ENCODE data around the gene PNO1. TPM values are rescaled to one million over a fixed set of nuclear protein-coding genes. Genes with fewer than 3 reads are reported as not detected.

The PNO1 gene
- total RNA-seq, 2 donors from 2014 or later = 20.6 to 26.4 TPM

GRCh38 chr2:68134120-68134519 is 23.6 kb upstream of the PNO1 start:
- peaks cover 2% of the 10 kb centered on the region for H3K36me3 Mint-ChIP-seq (ENCODE audit: low read depth)
- H3K4me3 Mint-ChIP-seq = no peak overlapping the region
- DNase-seq (no peak), ATAC-seq (no peak)
- no peak overlapping the region for H3K27ac Mint-ChIP-seq
- H3K9me3 ChIP-seq (ENCODE audit: control insufficient read depth, low read length, poor library complexity, severe bottlenecking) = no peaks in the 10 kb centered on the region
- no peaks in the 10 kb centered on the region for H3K27me3 Mint-ChIP-seq
- H3K4me1 Mint-ChIP-seq = peaks cover 2% of the 10 kb centered on the region

- Mint-ChIP-seq H3K27ac (no peak overlapping the region), H3K36me3 (ENCODE audit: low read depth) (peaks cover 2% of the 10 kb centered on the region), H3K4me3 (no peak overlapping the region), H3K27me3 (no peaks in the 10 kb centered on the region), H3K4me1 (peaks cover 2% of the 10 kb centered on the region)
- ATAC-seq = no peak
- no peak for DNase-seq
- no peaks in the 10 kb centered on the region for H3K9me3 ChIP-seq (ENCODE audit: control insufficient read depth, low read length, poor library complexity, severe bottlenecking)
Measured at GRCh38 chr2:68134554-68134953, 23.1 kb upstream of the PNO1 start.

- no peaks in the 10 kb centered on the region for H3K27me3 Mint-ChIP-seq
- peaks cover 6% of the 10 kb centered on the region for H3K4me1 Mint-ChIP-seq
- DNase-seq = no peak
- H3K4me3 Mint-ChIP-seq = no peak overlapping the region
- H3K36me3 Mint-ChIP-seq (ENCODE audit: low read depth) = peaks cover 2% of the 10 kb centered on the region
- no peak for ATAC-seq
- peak overlapping the region; percentile 54 for H3K27ac Mint-ChIP-seq
- H3K9me3 ChIP-seq (ENCODE audit: control insufficient read depth, low read length, poor library complexity, severe bottlenecking) = no peaks in the 10 kb centered on the region
Measured at GRCh38 chr2:68135448-68136320, 22.0 kb upstream of the PNO1 start.

- Mint-ChIP-seq H3K27ac (no peak overlapping the region), H3K36me3 (ENCODE audit: low read depth) (peaks cover 3% of the 10 kb centered on the region), H3K27me3 (no peaks in the 10 kb centered on the region), H3K4me1 (peaks cover 4% of the 10 kb centered on the region), H3K4me3 (no peak overlapping the region)
- DNase-seq (no peak), ATAC-seq (no peak)
- H3K9me3 ChIP-seq (ENCODE audit: control insufficient read depth, low read length, poor library complexity, severe bottlenecking) = no peaks in the 10 kb centered on the region
Measured at GRCh38 chr2:68141875-68142274, 15.8 kb upstream of the PNO1 start.

GRCh38 chr2:68151037-68151436 is 6.7 kb upstream of the PNO1 start:
- Mint-ChIP-seq H3K4me1 (peaks cover 20% of the 10 kb centered on the region), H3K27ac (no peak overlapping the region), H3K36me3 (ENCODE audit: low read depth) (no peaks in the 10 kb centered on the region), H3K4me3 (no peak overlapping the region), H3K27me3 (no peaks in the 10 kb centered on the region)
- DNase-seq = no peak
- no peak for ATAC-seq
- no peaks in the 10 kb centered on the region for H3K9me3 ChIP-seq (ENCODE audit: control insufficient read depth, low read length, poor library complexity, severe bottlenecking)

GRCh38 chr2:68152681-68153347 is 4.9 kb upstream of the PNO1 start:
- no peaks in the 10 kb centered on the region for H3K27me3 Mint-ChIP-seq
- H3K9me3 ChIP-seq (ENCODE audit: control insufficient read depth, low read length, poor library complexity, severe bottlenecking) = no peaks in the 10 kb centered on the region
- no peak for ATAC-seq
- peaks cover 30% of the 10 kb centered on the region for H3K4me1 Mint-ChIP-seq
- H3K36me3 Mint-ChIP-seq (ENCODE audit: low read depth) = peaks cover 2% of the 10 kb centered on the region
- no peak overlapping the region for H3K4me3 Mint-ChIP-seq
- H3K27ac Mint-ChIP-seq = no peak overlapping the region
- DNase-seq = no peak

- ATAC-seq (no peak), DNase-seq (no peak)
- no peaks in the 10 kb centered on the region for H3K27me3 Mint-ChIP-seq
- no peak overlapping the region for H3K27ac Mint-ChIP-seq
- H3K36me3 Mint-ChIP-seq (ENCODE audit: low read depth) = peaks cover 5% of the 10 kb centered on the region
- peaks cover 38% of the 10 kb centered on the region for H3K4me1 Mint-ChIP-seq
- H3K9me3 ChIP-seq (ENCODE audit: control insufficient read depth, low read length, poor library complexity, severe bottlenecking) = no peaks in the 10 kb centered on the region
- H3K4me3 Mint-ChIP-seq = peak overlapping the region; percentile 61
Measured at GRCh38 chr2:68155618-68156017, 2.1 kb upstream of the PNO1 start.

- Mint-ChIP-seq H3K4me1 (peaks cover 40% of the 10 kb centered on the region), H3K36me3 (ENCODE audit: low read depth) (peaks cover 9% of the 10 kb centered on the region), H3K4me3 (peak overlapping the region; percentile 99), H3K27ac (peak overlapping the region; percentile 100), H3K27me3 (no peaks in the 10 kb centered on the region)
- ATAC-seq = no peak
- no peak for DNase-seq
- no peaks in the 10 kb centered on the region for H3K9me3 ChIP-seq (ENCODE audit: control insufficient read depth, low read length, poor library complexity, severe bottlenecking)
Measured at GRCh38 chr2:68156419-68156818, 1.3 kb upstream of the PNO1 start.

GRCh38 chr2:68157002-68157401 is 686 bp upstream of the PNO1 start:
- ATAC-seq = peak; percentile 55
- Mint-ChIP-seq H3K4me3 (peak overlapping the region; percentile 99), H3K27me3 (no peaks in the 10 kb centered on the region), H3K4me1 (peaks cover 37% of the 10 kb centered on the region), H3K27ac (peak overlapping the region; percentile 100), H3K36me3 (ENCODE audit: low read depth) (peaks cover 9% of the 10 kb centered on the region)
- DNase-seq = no peak
- H3K9me3 ChIP-seq (ENCODE audit: control insufficient read depth, low read length, poor library complexity, severe bottlenecking) = no peaks in the 10 kb centered on the region

- Mint-ChIP-seq H3K4me3 (peak overlapping the region; percentile 99), H3K4me1 (peaks cover 33% of the 10 kb centered on the region), H3K27ac (peak overlapping the region; percentile 100), H3K27me3 (no peaks in the 10 kb centered on the region), H3K36me3 (ENCODE audit: low read depth) (peaks cover 11% of the 10 kb centered on the region)
- ATAC-seq (no peak), DNase-seq (no peak)
- no peaks in the 10 kb centered on the region for H3K9me3 ChIP-seq (ENCODE audit: control insufficient read depth, low read length, poor library complexity, severe bottlenecking)
Measured at GRCh38 chr2:68158134-68158447, 403 bp downstream of the PNO1 start.

GRCh38 chr2:68163641-68164040 is 6.0 kb downstream of the PNO1 start:
- Mint-ChIP-seq H3K27me3 (no peaks in the 10 kb centered on the region), H3K27ac (peak overlapping the region; percentile 37), H3K4me3 (no peak overlapping the region), H3K4me1 (peaks cover 25% of the 10 kb centered on the region), H3K36me3 (ENCODE audit: low read depth) (peaks cover 15% of the 10 kb centered on the region)
- no peaks in the 10 kb centered on the region for H3K9me3 ChIP-seq (ENCODE audit: control insufficient read depth, low read length, poor library complexity, severe bottlenecking)
- DNase-seq = no peak
- ATAC-seq = no peak

- H3K27me3 Mint-ChIP-seq = no peaks in the 10 kb centered on the region
- ATAC-seq = no peak
- no peak for DNase-seq
- H3K9me3 ChIP-seq (ENCODE audit: control insufficient read depth, low read length, poor library complexity, severe bottlenecking) = no peaks in the 10 kb centered on the region
- H3K27ac Mint-ChIP-seq = peak overlapping the region; percentile 78
- no peak overlapping the region for H3K4me3 Mint-ChIP-seq
- H3K36me3 Mint-ChIP-seq (ENCODE audit: low read depth) = peaks cover 7% of the 10 kb centered on the region
- H3K4me1 Mint-ChIP-seq = peaks cover 12% of the 10 kb centered on the region
Measured at GRCh38 chr2:68167186-68167585, 9.5 kb downstream of the PNO1 start.

- peaks cover 6% of the 10 kb centered on the region for H3K36me3 Mint-ChIP-seq (ENCODE audit: low read depth)
- DNase-seq = no peak
- H3K4me1 Mint-ChIP-seq = peaks cover 18% of the 10 kb centered on the region
- peak; percentile 59 for ATAC-seq
- H3K27ac Mint-ChIP-seq = no peak overlapping the region
- no peaks in the 10 kb centered on the region for H3K9me3 ChIP-seq (ENCODE audit: control insufficient read depth, low read length, poor library complexity, severe bottlenecking)
- no peaks in the 10 kb centered on the region for H3K27me3 Mint-ChIP-seq
- H3K4me3 Mint-ChIP-seq = no peak overlapping the region
Measured at GRCh38 chr2:68169308-68169707, 11.6 kb downstream of the PNO1 start.

GRCh38 chr2:68171146-68171545 is 13.5 kb downstream of the PNO1 start:
- no peak for ATAC-seq

More at GRCh38 chr2:68171146-68171545, 13.5 kb downstream of the PNO1 start:
- Mint-ChIP-seq H3K27me3 (no peaks in the 10 kb centered on the region), H3K4me1 (peaks cover 18% of the 10 kb centered on the region), H3K4me3 (no peak overlapping the region), H3K36me3 (ENCODE audit: low read depth) (peaks cover 6% of the 10 kb centered on the region), H3K27ac (no peak overlapping the region)
- DNase-seq = no peak
- no peaks in the 10 kb centered on the region for H3K9me3 ChIP-seq (ENCODE audit: control insufficient read depth, low read length, poor library complexity, severe bottlenecking)

Measured in T-helper 17 cell (primary cell).